HG03565 (cell line): ENCODE data around the gene DGKZ.

Source experiments
- ATAC-seq: cut with Tn5 transposase; IDR thresholded peaks from one replicate; pipeline ENCODE4 v1.9.1; 2021; ENCODE audit warnings: mild to moderate bottlenecking, moderate library complexity; ENCODE audit not compliant: unreplicated experiment

Gene DGKZ

DNA sequence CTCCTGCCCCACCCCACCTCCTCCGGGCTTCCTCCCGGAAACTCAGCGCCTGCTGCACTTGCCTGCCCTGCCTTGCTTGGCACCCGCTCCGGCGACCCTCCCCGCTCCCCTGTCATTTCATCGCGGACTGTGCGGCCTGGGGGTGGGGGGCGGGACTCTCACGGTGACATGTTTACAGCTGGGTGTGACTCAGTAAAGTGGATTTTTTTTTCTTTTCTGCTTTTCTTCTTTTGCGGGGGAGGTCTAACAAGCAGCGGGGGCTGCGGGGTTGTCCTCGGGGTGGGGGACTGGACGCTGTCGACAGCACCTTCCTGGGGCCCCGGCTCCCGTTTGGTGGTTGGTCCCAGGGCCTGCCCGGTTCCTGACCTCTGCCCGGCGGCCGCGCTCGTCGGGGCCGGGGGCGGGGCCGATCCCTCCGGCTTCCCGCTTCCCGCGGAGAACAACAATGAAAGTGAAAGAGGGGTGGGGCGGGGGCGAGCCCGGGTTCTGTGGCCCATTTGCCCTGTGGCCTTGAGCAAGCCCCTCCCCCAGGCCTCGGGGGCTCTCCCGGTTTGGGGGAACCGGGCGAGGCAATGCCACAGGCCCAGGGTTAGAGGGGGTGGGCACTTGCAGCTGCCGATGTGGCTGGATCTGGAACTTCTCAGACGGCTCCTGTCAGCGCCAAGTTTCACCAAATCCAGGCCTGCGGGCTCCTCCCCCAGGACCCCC lies 33.2 kb downstream of the DGKZ start:
- no peak for ATAC-seq

DNA sequence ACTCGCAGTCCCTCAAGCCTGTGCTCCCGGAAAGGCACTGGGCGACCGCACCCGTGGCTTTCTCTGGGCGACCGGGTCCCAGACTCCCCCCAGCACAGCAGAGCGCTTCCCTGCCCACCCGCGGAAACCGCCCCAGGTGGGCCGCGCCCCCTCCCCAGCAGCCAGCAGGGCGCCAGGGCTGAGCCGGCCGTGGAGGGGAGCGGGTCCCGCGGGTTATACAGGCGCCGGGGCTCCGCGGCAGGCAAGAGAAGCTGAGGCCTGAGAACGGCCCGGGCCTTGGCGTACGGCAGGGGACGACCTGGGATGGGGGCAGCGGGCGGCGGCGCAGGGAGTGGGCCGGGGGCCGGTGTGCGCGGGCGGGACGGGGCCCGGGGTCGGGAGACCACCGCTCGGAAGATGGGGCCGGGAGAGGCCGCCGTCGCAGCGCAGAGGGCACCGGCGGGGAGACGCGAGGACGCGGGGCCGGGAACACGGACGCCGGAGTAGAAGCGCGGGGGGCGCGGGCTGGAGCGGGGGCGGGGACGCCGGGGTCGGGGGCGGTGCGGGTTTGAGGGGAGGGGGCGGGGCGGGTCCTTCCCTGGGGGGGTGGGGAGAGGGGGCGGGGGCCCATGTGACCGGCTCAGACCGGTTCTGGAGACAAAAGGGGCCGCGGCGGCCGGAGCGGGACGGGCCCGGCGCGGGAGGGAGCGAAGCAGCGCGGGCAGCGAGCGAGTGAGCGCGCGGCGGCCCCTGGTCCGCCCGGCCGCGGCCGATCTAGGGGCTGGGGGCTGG lies 34.0 kb downstream of the DGKZ start, which contains the start of gene MDK:
Gene MDK, plus strand, starts transcription at position 622 of the 771 bp plus-strand sequence. CDS start 389 bp downstream, outside the sequence.
- no peak for ATAC-seq

DNA sequence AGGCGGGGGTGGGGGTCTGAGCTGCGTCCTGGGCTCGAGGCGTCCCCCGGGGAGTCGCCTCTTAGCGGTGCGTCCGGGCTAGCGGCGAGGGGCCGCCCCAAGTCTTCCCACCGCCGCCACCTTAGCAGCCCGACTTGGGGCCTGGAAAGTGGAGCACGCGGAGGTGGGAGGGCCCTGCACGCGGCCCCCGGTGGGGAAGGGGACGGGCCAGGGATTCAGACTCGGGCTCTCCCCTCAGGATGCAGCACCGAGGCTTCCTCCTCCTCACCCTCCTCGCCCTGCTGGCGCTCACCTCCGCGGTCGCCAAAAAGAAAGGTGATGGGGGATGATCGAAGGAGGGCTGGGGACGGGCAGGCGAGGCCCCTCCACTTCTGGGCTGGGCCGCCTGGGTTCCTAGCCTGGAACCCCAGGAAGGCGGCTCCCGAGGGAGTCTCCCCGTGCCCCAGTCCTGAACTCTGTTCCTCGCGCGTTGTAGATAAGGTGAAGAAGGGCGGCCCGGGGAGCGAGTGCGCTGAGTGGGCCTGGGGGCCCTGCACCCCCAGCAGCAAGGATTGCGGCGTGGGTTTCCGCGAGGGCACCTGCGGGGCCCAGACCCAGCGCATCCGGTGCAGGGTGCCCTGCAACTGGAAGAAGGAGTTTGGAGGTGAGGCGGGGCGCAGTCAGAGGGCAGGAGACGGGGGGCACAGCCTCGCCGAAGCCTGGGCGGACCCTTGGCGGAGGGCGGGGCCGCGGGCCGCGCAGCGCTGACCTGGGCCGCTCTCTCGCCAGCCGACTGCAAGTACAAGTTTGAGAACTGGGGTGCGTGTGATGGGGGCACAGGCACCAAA lies 34.8 kb downstream of the DGKZ start:
- no peak for ATAC-seq

DNA sequence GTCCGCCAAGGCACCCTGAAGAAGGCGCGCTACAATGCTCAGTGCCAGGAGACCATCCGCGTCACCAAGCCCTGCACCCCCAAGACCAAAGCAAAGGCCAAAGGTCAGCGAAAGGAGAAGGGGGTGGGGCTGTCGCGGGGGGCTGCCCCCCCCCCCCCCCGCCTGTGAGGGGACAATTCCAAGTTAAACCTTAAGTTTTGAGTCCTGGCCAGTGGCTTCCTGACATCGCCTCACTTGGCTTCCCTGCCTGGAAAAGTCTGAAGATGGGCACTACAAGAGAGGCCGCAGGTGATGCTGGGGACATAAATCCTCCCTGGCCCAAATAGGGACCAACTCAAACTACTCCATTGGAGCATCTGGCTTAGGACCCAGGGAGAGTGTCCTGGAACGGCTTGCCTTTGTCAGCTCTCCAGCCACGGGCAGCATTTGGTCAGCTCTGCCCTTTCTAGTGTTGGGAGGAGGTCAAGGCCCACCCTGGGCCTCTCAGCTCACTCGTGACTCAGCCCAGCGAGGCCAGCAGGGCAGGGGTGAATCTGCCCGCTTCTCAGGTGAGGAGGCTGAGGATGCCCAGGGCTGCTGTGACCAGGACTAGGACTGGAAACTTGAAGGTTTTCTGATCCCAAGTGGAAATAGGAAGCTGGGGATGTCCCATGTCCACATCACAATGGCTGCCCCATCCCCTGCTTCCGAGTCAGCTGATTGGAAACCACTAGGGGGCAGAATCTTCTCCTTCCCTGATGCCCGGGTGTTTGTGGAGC lies 35.6 kb downstream of the DGKZ start:
- ATAC-seq: no peak

DNA sequence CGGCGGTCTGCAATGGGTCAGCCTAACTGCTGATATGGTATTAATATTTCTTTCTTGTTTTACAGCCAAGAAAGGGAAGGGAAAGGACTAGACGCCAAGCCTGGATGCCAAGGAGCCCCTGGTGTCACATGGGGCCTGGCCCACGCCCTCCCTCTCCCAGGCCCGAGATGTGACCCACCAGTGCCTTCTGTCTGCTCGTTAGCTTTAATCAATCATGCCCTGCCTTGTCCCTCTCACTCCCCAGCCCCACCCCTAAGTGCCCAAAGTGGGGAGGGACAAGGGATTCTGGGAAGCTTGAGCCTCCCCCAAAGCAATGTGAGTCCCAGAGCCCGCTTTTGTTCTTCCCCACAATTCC lies 36.1 kb downstream of the DGKZ start:
- no peak for ATAC-seq

DNA sequence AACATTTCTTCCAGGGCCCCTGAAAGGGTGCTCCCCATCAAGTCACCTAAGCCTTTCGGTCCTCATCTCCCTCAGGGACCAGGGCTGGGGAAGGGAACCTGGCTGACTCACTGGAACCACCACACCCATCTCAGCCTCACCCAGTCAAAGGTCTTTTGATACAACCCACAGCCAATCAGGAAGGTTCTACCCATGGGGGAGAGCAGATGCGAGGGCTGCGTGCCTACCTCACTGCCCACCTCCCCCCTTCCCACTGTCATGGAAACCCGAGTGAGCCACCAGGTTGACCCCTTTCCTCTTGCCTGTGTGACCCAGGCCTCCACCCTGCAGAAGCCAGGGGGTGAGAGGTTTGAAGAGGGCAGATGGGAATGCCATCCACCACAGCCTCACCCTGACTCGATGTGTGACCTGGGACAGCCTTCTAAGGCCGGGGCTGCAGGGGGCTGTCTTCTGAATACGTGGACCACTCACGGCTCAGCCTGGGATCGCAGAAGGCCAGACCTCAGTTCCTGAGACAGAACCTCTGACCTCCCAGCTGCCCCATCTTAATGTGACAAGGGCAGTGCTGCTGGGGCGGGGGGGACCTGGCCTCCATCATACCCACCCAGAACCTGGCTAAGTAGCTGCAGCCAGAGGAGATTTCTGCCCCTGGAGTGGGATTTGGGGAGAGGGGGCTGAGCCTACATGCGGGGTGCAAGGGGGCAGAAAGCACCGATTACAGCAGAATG lies 36.9 kb downstream of the DGKZ start:
- ATAC-seq: no peak

DNA sequence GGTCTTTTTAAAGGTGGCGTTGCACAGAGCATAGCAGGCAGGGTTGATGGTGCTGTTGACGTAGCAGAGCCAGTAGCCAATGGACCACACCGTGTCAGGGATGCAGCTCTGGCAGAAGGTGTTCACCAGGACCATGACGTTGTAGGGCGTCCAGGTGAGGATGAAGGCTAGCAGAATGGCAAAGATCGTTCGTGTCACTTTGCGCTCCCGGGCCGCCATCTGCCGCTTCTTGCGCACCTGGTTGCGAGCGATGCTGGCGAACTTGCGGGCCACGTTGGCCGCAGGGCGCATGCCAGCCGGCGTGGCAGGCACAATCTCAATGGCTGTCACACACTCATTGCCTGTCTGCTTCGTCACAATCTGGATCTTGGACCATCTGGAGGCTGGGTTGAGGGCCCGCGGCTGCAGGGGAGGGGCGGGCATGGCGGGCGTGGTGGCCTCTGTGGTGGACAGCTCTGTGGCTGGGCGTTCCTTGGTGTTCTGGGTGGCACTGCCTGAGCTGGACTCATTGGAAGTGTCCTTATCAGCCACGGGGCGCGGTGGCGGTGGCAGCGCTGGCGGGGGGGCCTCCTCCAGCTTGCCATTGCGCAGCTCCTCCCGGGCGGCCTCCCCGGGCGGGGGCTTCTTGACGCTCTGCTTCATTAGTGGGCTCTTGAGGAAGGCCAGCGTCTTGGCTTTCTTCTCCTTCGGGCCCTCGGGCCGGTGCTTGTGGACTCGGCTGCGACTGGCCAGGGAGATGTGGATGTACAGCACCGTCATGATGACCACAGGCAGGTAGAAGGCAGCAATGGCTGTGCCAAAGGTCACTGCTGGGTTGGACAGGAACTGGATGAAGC lies 38.1 kb downstream of the DGKZ start:
- ATAC-seq: no peak

DNA sequence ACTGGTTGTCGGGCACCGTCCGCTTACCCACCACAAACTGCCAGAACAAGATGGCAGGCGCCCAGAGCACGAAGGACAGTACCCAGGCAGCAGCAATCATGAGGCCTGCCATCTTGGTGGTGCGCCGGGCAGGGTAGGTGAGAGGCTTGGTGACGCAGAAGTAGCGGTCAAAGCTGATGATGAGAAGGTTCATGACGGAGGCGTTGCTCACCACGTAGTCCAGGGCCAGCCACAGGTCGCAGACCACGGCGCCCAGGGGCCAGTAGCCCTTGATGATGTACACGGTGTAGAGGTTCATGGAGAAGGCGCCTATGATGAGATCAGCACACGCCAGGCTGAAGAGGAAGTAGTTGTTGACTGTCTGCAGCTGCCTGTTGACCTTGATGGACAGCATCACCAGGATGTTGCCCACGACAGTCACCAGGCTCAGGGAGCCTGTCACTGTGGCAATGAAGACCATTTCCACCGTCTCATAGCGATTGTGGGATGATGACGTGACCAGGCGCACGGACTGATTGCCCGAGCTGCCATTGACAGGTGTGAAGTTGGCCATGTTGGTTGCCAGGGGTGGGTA lies 38.8 kb downstream of the DGKZ start:
- no peak for ATAC-seq

DNA sequence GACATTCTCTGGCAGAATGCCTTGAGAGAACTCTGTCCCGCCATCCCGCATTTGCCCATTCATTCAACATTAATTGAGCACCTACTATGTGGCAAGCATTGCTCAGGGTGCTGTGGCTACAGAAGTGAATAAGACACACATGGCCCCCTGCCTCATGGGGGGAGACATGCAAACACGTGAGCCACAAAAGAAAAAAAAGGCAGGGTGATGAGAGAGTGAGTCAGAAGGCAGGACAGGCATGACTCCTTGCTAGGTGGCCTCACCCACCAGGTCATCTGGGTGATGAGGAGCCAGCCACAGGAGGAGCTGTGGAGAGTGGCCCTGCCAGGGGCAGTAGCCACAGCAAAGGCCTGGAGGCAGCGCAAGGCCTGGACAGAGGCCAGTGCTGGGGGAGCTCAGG lies 39.4 kb downstream of the DGKZ start:
- ATAC-seq: no peak

DNA sequence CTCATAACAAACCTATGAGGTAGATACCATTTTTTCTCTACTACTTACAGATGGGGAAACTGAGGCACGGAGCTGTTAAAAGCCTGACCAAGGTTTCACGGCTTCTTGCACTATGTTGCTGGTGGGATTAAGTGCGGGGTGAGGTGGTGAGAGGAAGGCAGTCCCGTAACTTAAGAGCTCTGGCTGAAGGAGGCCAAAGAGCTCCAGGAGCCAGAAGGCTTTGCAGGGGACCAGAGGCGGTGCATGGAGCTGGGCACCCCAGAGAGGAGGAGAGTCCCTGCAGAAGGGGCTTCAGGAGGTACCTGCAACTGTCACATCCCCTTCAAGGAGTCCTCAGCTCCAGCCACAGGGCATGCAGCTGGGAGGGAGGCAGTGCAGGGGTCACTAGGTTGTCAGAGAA lies 40.2 kb downstream of the DGKZ start:
- no peak for ATAC-seq

DNA sequence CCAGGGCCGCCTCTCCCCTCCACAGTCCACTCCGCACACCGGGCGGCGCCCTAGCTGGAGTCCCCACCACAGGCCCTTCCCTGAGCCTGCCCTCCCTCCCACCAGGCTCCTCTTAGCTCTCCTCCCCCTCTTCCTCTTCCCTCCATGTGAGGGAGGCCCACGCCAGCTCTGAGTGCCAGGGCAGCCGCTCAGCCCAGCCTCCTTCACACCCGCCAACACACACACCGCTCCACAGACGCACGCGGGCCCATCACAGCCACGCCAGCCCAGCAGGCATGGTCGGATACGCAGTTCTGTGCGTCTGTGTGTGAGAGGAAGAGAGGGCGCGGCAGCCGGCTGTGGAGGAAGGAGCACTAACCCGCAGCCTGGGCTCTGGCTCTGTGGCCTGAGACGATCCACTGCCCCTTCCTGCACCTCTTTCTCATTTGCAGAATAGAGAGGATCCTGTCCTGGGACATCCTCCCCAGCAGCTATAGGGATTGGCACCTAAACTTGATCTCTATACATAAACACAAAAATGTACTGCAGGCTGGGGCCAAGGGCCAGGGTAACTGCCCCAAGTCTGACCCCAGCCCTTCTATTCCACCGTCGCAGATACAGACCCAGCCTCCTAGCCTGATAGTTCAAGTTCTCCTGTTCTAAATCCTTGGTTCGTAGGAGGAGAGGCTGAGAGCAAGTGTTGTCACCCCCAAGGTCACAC lies 40.8 kb downstream of the DGKZ start:
- no peak for ATAC-seq

DNA sequence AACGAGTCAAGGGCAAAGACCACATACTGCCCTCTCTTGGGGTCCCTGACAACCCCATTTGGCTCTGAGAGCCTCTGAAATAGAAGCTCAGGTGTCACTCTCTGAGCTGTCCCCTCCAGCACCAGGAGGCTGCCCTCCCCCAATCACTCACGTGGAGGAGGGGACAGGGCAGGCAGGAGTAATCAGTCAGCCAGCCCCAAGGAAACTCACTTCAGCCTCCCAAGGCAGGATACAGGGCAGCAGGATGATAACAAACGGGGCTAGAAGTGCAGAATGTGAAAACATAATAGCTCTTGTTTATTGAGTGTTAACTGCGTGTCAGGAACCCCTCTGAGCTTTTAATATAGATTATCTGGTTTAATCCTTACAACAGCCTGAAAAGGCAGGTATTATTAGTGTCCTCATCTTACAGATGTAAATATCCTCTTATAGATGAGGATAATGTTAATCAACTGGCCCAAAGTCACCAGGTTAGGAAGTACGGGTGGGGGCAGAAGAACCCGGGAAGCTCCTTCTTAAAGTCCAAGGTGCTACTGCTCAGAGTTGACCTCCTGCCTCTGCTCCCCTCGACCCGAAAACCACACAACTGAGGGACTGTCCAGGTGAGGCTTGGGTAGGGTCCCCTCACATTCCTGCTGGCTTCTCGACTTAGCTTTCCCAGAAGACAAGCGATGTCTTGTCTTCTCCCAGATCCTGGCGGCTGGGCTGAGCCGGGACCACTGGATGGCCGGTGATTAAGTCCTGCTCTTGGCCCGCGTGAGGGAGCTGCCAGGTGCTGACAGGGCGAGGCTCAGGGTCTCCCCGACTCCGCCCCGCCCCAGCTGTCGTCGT lies 41.6 kb downstream of the DGKZ start:
- ATAC-seq: no peak

DNA sequence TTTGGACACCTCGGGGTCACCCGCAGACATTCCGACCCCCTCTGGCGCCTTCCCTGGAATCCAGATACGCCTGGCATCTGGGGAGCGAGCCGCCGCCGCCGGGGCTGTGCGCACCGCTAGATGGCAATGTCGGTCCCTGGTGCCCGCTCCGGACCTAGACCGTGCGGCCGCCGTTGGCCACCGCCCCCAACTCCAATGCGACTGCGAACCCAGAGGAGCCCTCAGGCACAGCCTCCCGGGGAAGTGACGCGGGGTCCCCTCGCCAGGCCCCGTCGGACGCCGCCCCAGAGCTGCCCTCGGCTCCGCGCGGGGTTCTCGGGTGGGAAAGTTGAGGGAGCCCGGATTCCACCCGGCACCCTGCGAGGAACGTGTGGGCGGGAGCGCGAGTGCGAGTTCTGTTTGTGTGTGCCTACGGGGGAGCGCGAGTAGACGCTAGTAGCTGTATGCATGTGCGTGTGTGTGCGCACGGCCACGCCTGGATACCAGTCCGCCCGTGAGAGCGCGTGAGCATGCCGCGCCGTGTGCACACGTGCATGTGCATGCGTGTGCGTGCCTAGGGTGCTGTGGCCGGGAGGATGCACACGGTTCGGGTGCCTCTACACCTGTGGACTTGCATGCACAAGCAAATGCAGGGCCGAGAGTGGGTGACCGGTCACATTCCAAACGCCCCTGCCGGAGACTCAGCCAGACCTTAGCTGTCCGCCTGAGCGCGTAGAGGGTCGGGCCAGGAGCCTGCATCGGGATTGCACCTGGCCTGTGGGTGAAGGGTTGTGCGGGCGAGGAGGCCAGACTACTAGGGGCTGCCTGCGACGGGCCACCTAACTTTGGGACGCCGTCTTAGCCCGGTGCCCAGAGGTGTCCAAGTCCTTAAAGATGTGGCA lies 42.4 kb downstream of the DGKZ start:
- ATAC-seq: no peak

DNA sequence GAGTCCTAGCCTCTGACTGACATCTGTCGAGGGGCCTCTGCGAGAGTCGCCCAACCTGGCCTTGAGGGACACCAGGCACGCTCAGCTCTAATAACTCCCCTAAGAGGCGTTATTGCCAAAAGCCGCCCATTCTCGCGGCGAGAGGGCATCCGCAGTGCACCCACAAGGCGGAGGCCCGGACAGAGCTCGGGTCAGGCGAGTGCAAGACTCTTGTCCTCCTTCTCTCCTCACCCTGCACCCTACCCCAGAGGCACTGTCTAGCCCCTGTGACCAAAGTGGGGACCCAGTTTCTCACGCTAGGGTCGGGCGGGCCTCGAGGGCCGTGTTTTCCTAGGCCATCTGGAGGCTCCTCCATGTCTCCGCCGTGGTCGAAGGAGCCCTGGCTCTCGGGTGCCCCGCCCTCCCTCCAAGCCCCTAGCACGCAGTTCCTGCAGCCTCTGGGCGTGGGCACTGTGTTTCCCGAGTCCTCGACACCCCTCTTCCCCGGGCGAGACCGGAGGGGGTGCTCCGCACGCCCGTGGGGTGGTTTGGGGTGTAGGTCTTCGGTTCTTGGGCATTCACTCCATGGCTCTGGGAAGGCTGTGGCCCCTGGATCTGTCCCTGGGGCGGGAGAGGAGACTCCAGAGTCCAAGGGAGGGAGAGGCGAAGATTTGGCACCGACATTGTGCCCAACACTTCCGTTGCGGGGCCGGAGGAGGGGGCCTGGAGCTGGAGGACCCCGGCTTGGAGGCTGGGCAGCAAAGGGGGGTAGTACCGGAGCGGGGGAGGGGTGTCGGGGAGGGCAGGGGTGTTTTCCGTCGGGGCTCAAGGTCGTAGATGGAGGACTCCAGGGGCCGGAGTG lies 43.3 kb downstream of the DGKZ start:
- ATAC-seq: no peak

DNA sequence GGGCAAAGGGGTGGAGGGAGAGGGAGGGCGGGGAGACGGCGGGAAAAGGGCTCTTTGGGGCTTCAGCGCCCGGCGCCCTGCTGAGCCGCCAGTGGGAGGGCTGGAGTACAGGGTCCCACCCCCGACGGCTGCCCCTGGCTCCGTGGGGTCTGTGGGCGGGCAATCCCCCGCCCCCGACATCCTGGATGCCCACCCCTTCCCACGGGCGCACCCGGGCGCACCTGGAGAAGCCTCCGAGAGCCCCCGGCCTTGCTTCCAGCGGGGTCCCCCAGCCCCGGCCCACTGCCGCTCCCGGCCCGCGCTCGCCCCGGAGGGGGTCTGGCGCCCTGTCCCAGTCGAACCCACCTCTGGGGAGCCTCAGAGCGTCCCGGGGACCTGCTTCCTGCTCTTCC lies 43.9 kb downstream of the DGKZ start:
- ATAC-seq: no peak
